Stimulated activated CD4-positive, alpha-beta T cell treated with anti-CD3 and anti-CD28 coated beads, TNF-alpha, amount 100 ng/mL, for 24 hours (primary cell): ENCODE measurements around the gene HDAC4.

Source experiments
- DNase-seq, 3 experiments: peaks; one replicate each; pipeline ENCODE4 v3.0.0-alpha.2; 2020; ENCODE audit warnings: low read depth in 3 of 3

HDAC4 gene

DNA sequence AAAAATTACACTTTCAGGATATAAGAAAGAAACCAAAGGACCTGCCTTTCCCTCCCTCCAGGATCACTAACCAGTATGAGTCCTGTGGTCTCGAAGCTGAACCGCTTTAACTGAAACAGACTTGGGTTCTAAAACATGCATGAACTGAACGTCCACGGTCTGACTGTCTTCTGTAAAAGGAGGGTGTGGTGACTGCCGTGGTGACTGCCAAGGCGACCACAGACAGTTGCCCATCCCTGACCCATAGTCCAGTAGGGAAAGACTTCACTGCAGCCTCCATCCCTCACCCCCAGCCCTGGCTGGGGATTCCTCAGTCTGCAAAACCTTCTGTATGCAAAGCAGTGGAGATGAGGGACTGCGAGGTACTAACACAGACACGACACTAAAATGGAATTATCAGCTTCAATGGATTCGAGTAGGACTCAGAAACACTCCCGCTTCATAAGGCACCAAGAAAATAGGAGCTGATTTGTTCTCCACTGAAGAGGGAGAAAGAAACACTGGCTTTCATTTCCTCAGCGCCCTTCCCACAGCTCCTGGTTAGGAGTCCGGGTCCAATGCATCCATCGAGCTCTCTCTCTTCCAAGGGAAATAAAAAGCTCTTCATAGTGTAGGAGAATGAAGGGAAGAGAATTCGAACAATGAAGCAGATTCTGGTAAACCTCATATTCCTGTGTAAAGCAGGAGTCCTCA lies 197.2 kb downstream of the HDAC4 start:
- DNase-seq: no peak

DNA sequence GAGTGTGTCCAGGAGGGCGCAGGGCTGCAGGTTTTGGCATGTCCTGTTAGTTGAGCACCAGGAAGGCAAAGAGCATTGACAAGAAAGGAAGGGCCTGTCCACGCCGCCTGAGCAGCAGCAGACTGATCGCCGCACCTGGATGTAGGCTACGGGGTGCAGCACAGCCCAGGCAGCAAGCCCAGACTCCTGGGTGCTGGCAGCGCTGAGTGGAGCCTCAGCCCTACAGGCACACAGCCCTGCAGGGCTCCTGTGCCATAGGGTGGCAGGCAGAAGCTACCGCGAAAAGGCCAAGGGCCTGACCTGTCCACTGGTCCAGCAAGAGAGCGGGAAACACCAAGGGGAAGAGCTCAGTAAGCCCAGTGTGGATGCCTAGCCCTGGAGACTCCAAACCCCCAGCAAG lies 198.0 kb downstream of the HDAC4 start:
- DNase-seq: no peak

DNA sequence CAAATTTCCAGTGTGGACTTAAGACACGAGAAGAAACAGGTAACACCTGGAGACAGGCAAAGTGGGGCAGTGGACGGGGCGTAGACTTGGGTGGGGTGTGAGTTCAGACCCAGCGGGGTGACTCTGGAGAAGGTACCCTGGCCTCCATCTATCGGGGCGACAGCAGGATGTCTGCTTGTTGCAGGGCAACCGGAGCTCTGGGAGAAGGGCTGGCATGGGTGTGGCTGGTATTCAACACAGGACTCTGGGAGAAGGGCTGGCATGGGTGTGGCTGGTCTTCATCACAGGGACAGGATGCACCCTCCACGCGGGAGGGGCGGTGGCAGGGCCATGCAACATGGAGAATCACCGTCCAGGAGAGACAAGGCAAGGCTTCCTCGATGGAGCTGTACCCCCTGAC lies 198.5 kb downstream of the HDAC4 start:
- DNase-seq: no peak

DNA sequence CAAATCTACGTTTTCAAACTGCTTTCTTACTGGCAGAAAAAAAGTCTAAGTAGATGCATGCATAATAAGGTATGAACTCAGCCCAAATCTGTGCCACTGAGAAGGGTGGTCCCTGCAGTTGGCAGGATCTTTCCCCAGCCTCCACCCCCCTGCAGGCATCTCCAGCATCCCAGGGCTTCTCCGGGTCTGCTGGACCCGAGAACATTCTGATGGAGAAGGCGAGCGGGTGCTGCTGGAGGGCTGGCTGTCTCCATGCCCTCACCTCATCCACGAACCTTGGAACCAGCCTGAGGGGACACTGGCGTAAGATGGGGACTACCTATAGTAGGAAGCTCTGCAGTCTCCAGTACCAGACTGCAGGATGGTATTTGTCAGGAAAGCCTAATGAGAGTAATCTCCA lies 198.9 kb downstream of the HDAC4 start:
- no peak for DNase-seq

DNA sequence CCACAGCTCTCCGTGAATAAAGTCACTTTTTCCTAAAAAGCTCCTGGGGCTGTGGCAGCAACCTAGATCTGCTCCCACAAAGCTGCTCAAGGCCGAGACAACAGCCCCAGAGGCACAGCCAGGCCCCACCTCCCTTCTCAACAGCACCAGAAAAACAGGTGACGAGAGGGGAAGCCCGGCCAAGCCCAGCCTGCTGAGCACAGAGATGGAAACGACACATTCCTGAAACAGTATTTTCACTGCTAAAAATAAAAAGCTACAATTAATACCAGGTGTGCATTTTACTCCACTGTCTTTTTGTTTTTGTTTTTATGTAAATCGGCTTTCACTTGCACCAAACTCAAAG lies 199.3 kb downstream of the HDAC4 start:
- no peak for DNase-seq

DNA sequence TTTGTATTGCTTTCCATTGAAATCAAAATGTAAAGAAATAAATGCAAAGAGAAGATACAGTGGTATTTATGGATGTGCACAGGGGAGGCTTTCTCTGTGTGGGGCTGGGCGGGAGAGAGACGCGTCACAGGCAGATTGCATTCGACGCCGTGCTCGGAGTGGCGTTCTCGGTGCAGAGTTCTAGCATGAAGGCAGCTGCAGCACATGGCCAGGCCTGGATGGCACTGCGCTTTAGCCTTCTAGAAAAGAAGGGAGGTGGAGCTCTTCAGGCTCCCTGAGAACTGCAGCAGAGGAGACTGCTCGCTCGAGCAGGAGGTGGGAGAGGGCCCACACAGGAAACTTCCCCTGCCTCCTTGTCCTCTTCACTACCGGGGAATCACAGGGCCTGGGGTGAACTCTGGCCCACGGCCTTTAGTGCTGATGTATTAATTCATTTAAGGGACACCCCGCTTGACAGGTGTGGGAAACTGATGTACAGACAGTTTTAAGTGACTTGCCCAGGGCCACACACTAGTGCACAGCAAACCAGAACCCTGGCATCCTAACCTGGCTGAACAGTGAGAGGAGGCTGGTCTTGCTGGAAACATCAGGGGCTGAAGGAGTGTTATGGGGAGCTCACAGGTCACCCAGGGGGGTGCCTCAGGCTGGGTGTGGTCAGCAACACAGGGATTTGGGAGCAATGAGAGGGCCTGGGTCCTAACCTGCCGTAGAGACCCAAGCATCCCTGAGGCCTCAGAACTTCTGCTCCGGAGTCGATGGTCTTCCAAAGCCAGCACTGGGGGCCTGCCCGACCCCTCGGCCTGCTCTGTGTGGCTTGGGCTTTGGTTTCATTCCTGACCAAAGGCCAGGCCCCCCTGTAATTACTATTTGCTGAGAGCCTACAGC lies 199.9 kb downstream of the HDAC4 start:
- no peak for DNase-seq

DNA sequence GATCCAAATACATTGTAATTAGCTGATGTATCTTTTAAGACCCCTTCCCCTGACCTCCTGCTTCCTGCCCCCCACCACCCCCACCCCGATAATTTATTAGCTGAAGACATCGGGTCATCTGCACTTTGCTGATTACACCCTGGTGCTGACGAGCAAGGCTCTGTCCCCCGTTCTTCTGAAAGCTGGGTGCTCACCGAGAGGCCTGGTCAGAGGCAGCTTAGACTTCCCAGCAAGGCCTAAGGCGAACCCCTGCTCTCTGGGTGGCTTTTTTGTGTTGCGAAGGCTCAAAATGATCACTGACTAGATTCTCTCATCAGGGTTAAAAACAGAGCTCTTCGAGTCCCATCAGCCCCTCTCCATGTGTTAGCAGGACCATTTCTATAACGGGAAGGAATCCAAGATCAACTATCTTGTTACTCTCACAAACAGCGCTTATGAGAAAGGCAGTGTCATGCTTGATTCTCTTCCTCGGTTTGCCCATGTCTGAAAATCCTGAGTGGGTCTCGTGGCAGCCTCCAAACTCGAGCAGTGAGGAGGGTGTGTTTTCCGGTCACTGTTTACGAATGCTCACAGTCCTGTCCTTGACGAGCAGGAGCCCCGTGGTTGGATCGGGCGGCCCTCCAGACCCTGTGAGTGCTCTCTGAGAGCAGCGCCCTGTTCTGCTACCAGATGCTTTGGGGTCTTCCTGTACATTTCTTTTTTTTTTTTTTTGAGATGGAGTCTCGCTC lies 201.6 kb downstream of the HDAC4 start:
- DNase-seq: no peak

DNA sequence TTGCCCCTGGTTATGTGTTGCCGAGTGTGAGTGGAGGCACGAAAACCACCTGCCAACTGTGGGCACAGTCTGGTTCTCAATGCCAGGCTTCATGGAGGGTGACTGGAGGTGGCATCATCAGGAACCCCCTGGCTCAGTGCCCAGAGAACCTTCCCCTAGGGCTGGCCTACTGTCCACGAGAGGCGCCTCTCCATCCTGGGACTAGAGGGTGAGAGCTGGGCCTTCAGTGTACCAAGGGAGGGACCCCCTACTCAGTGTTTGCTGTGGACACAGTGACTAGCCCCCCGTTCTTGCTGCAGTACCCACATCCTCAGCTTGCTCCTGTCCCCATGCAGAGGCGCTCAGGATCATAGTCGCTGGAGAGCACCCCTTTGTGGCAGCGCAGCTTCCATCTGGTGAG lies 202.6 kb downstream of the HDAC4 start:
- no peak for DNase-seq

DNA sequence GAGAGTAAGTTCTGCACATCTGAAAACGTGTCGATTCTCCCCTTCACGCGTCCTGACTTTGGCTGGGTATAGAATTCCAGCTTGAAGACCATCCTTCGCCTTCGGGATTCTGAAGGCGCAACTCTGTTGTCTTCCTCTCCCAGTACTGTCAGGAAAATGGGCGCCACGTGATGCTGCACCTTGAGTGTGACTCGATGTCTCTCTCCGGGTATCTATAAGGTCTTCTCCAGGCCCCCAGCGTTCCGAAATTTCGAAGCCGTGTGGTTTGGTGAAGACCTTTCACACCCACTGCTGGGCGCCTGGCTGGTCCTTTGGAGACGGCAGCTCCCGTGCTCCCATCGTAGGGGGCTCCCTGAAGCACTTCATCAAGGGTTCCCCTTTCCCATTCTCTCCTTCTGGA lies 203.7 kb downstream of the HDAC4 start:
- DNase-seq: no peak

DNA sequence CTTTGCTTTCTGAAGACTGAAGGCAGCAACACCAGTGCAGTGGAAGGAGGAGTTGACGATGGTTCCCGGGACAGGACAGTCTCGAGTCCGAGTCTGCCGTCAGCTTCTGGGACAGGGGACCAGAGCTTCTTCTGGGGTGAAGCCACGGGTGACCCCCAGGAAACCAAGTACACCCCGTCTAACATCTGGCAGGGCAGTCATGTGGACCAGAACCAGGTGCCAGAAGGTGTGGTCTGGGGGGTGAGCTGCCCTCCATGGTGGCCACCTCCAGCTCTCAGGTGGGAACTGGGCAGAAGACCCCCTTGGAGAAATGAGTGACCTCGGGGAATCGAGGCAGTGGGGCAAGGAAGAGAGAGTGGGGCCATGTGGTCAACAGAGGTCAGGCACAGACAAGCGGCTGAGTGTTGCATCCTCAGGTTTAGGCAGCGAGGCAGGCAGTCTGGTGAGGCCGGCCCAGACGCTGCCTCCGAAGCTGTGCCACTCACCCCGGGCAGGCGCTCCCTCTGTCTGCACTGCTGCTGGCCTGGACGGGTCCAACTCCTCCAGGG lies 204.3 kb downstream of the HDAC4 start:
- DNase-seq: no peak

DNA sequence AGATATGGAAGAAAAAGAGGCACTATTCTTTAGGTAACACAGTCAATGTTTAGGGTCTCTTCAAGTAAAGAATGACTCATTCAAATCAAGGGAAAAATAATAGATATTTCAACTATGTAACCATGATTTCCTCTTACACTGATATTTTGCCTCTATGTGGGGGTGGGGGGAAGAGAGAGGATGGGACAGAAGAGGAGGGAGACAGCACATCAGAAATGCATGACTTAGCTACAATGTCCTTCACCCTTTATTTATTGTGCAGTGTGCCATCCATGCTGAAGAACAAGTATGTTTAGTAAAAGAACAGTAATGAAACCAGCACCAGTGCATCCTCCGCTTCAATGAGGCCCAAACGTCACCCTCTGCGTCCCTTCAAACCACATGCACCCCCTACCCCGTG lies 204.8 kb downstream of the HDAC4 start:
- DNase-seq: no peak

DNA sequence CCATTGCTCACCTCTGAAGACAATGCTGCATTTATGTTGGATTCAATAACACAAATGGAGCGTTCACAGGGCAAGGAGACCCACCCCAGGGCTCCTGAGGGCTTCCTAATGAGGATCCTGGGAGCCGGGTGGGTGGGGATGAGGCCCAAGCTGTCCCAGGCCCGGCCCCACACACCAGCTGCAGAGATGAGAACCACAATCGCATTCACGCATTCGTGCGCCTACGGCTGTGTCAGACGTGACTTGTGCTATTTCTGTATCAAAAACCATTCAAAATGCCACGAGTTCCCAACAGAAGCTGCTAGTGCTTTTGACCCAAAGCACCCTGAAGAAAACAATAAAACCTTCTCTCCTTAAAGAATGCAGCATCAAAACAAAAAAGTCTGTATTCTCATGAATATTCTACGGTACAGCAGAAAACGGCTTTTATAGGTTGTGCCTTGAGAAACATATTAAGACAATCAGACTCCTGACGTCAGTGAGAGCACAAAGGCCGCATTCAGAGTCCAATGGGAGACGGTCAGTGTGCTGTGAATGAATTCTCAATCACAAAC lies 205.4 kb downstream of the HDAC4 start:
- DNase-seq: no peak

DNA sequence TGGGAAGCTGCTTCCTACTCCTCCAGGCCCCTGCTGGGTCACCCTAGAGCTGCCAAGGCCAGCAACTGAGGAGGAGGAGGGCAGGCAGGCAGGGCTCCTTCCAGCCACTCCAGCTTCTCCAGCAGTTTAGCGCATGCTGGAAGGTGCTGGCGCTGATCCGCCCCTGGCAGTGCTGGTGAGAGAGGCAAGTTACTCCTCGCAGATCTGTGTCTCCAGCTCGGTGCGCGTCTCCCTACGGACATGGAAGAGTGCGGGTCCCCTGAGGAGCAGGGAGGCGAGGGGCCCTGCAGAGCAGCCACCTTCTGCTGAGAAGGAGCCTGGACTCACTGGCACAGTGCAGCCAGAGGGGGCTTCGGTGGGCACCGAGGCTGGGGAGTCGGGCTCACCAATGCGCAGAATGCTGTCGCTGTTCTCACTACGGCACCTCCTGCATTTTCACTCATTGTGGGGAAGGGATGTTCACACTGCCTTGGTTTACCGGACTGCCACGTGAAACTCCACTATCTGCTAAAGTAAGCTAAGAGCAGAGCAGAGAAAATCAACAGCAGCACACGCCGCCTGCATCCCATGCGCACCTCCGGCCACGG lies 206.0 kb downstream of the HDAC4 start:
- DNase-seq: no peak

DNA sequence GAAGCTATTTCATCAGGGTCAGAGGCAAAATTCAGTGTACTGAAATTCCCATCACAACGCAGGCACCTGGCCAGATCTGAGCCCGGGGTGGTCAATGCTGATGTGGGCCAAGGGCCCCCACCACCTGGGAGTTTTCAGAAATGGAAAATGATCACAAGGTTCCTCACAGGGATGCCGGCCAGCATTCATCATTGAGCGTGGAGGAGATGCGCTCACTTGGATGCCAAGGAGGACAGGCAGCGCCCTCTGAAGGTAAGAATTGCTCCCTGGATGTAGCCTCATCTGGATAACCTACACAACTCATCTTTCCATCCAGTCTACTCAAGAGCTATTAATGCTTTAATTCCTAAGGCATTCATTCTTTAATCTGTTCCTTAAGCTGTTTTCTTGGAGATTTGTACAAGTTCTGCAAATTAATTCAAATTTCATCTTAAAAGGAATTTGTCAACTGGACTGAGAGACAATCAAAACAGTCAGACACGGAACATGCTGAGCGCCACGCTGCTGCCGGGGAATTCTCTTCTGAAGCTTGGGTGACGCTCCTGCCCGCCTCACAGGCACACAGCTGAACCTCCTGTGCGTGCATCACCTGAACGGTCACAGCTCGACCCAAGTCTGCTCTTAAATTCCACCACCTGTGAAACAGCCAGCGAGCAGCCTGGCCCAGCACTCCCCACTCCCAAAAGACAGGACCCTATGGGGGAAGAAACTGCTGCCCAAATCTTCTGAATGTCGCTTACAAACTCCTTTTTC lies 206.7 kb downstream of the HDAC4 start:
- DNase-seq: no peak

DNA sequence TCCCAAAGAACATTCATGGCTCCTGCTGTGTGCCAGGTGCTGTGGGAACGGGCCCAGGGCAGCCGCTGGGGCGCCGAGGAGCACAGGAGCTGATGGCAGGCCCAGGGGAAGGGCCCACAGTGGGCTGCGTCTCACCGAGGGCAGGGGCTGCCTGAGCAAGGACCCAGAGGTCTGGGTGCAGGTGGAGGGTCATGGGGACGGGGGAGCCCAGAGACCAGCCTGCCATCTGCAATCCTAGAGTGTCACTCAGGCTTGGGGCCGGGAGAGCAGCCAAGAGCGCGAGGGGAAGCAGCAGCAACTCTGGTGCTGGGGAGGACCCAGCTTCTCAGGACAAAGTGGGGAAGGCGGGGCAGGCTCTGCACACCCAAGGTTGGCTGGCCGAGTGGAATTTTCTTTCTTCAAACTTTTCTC lies 207.4 kb downstream of the HDAC4 start:
- no peak for DNase-seq

DNA sequence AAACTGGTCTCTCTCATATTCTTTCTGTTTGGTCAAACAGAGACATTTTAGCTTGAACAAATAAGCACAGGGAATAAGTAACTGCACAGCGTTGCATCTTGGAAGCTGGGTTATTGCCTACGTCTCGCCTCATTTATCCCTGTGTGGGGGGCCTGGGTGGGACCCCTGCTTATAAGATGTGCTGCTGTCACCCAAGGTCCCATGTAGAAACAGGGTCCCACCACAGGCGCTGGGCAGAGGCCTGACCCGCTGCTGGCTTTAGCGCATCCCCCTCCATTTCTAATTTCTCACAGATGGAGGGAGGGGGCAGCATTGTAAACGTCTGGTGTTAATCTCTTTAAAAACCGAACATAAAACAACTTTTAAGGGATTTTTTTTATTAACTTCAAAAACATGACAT lies 207.8 kb downstream of the HDAC4 start:
- DNase-seq: no peak

DNA sequence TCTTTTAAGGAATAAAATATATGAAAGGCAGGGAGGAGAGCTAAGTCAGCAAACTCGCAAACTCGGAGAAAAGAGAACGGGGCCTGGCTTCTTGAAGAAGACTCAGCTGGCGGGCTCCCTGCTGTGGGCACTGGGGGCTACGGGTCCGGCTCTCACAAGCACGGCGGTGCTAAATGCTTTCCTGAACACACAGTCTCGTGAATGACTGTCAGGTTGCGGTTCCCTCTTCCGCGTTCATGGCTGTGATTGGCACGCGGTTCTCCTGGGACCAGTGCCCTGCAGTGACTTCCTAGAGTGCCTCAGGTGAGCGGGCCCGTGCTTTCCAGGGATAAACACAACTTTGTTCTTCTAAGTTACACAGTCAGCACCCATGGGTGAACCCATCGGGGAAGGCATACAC lies 208.4 kb downstream of the HDAC4 start:
- DNase-seq: no peak

DNA sequence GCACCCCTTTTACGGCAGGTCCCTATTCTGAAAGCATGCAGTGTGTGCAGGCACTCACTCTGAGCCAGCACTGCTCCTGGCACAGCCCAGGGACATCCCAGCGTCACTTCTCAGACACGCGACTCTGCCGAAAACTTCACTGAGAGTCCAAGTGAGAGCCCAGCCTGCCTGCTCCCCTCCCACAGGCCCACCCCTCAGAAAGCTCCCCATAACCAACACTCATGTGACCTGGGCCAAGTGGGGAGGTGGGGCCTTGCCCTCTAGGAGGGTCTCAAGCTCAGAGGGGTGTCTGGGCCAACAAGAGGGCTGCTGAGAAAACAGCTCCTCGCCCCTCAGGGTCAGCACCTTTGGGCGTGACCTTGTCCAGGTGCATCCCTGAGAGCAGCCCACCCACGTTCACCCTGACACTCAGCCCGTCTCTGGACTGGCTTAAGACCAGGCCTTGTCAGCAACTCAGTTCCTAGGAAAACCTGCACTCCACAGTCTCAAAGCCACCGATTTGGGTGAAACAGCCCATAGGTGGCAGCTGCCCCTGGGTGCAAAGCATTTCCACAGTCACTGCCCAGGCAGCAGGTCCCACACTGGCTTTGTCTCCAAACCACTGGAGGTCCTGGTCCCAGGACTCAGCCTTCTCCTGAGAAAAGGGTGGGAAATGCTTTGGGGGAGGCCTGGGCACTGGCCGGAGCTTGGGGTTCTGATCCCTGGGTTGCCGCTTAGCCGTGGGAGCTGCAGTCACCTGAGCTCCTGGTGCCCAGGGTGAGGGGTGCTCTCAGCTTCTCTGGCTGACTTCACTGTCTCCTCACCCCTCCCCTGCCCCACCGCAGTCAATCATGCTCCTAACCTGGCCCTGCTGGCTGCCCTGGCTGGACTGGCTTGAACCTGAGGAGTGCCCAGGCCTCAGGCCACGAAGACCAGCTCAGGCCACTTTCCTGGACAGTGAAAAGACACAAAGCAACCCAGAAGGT lies 209.6 kb downstream of the HDAC4 start:
- no peak for DNase-seq

DNA sequence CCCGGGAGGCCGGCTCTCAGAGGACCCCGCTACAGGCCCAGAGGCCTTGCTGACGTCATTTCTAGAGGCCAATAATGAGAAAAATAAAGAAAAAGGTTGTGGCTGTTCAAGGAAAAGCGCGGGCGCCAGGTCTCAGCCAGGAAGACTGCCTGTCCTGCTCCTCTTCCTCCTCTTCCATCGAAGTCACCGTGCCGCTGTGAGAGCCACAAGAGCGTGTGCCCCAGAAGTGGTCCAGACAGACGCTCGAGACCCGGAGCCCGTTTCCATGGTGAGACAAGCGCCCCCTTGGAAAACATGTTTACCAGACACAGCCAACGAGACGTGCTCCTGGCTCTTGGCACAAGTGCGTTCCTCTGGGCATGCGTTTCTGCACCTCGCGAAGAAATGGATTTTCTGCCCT lies 210.5 kb downstream of the HDAC4 start:
- no peak for DNase-seq

DNA sequence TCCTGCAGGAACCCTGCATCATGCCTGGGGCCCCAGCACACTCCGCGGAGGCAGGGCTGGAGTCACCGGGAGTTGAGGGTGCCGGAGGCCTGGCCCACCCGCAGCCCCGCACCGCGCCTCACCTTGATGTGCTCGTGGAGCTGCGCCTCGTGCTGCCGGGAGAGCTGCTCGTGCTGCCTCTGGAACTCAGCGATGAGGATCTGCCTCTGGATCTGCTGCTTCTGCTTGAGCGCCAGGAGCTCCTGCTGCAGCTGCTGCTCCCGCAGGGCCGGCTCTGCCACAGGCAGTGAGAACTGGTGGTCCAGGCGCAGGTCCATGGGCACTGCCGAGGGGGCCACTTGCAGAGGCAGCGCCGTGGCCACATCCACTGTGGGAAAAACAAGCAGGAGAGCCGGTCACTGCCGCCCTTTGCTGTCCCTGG lies 211.1 kb downstream of the HDAC4 start:
- no peak for DNase-seq
